GM21515 (cell line): Measurements from ENCODE around the gene POLR2B.
"Not testable (repeated sequence)": the region's sequence is repeated elsewhere in the genome, so short reads cannot be mapped to it uniquely, and the experiment has no call there.

Experiments
- ATAC-seq: cut with Tn5 transposase; IDR thresholded peaks from one replicate; pipeline ENCODE4 v1.9.1; 2021; ENCODE audit not compliant: unreplicated experiment

The POLR2B gene

DNA sequence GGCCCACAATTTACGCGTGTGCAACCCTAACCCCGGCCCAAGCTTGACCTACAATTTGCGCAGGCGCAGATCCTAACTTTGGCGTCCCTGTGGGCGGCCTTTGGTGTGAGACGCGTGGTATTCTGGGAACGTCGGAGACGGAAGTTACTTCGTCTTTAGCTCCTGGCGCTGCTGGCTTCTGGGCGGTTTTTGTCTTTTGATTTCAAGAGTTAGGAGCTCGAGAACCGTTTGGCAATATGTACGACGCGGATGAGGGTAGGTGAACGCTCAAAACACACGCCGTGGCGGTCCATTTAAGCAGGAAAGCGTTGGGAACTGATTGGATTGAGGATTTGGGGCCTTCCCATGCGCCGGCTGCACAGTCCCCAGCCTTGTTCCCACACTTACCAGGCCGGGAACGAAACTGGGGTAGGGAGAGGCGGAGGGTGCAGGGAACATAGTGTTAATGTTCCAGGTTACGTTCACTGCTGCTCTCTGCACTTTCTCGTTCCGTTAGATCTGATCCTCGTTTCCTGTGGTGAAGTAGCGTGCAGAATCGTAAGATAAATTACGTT lies at the start of gene POLR2B:
Gene POLR2B, plus strand, starts transcription at position 147 of the 554 bp plus-strand sequence. Its CDS starts 90 bp downstream, at position 237.
- peak; percentile 58 for ATAC-seq

GRCh38 chr4:56930638-56931037 lies 48.1 kb upstream of the POLR2B start:
- no peak for ATAC-seq

GRCh38 chr4:56931924-56932323 lies 46.8 kb upstream of the POLR2B start:
- no peak for ATAC-seq

DNA sequence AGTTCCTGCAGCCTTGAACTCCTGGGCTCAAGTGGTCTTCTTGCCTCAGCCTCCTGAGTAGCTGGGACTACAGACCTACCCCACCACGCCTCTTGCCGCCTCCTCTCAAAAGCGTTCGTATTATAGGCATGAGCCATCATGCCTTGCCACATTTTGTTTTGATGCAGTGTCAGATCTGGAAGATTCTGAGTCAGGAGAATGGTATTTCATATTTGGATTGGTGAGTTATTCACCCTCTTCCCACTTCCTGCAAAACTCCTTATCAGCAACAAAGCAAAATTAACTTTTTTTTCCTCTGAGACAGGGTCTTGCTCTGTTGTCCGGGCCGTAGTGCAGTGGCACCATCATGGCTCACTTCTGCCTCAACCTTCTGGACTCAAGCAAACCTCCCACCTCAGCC lies 41.4 kb upstream of the POLR2B start:
- no peak for ATAC-seq

GRCh38 chr4:56939826-56940225 lies 38.9 kb upstream of the POLR2B start:
- ATAC-seq: not testable (repeated sequence)

- ATAC-seq: no peak
Measured at GRCh38 chr4:56940403-56940802, 38.3 kb upstream of the POLR2B start.

- no peak for ATAC-seq
Measured at GRCh38 chr4:56940971-56941370, 37.7 kb upstream of the POLR2B start.

GRCh38 chr4:56941403-56941802 lies 37.3 kb upstream of the POLR2B start:
- no peak for ATAC-seq

DNA sequence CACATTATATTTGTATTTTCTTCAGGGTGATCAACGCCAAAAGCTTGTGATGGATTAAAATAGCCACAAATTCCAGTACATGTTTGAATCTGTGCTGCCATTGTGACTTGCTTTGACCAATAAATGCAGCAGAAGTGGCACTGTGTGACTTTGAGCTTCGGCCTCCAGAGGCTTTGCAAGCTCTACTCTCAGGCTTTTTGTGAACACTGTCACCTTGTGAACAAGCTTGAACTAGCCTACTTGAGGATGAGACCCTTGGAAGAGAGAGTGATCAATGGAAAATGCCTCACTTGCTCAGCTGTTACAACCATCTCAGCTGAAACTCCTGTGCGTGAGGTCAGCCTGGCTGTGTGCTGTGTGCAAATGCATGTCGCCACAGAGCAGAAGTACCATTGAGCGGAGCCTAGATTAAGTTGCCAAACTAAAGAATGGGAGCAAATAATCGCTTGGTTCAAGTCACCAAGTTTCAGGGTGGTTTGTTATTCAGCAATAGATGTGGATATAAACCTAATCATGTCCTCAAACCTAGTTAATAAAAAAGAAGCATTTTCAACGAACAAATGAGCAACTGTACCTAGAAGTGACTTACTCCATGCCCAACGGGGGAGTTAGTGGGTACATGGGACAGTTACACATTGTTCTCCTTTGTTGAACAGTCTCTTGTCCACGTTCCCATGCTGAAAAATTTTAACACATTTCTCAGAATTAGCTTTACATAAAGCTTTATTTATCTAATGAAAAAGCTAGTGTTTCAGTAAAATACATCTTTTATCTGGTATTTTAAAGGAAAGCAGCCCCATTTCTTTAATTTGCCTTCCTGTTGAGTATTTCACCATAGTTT lies 24.8 kb upstream of the POLR2B start:
- ATAC-seq: no peak

GRCh38 chr4:56958111-56958517 lies 20.6 kb upstream of the POLR2B start:
- no peak for ATAC-seq

GRCh38 chr4:56959100-56959499 lies 19.6 kb upstream of the POLR2B start:
- ATAC-seq: no peak

- ATAC-seq: no peak
Measured at GRCh38 chr4:56961107-56961500, 17.6 kb upstream of the POLR2B start.

- ATAC-seq: no peak
Measured at GRCh38 chr4:56971383-56971782, 7.3 kb upstream of the POLR2B start.

DNA sequence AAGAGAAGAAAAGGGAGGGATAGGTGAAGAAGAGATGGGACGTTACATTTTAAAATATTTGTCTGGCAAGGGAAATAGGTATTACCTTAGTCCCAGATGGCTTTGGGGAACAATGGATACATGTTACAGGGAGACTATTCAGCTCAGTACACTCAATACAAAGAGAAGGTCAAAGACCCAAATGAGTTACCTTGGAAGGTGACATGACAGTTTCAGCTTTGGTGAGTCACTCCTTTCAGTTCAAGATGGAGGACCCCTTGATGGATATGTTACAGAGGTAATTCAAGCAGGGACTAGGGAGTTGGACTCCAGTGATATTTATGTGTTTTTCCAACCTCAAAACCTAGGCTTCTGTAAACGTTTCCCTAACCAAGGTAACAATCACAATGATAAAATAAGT lies 6.3 kb upstream of the POLR2B start:
- no peak for ATAC-seq

DNA sequence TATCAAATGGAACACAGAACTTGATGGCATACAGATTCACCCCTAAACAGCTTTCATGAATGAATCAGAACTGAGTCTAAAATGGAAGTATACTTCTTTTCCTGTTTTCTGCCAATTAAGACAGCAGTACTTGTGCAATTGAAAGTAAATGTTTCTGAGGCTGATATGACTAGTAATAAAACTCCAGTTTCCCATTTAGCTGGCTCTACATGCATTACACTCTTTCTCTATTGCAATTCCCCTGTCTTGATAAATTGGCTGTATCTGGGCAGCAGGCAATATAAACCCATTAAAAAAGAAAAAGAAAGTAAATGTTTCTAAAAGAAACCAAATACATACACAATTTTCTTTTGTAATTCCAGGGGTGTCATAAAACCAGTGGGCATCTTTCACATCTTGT lies 5.9 kb upstream of the POLR2B start:
- ATAC-seq: no peak

DNA sequence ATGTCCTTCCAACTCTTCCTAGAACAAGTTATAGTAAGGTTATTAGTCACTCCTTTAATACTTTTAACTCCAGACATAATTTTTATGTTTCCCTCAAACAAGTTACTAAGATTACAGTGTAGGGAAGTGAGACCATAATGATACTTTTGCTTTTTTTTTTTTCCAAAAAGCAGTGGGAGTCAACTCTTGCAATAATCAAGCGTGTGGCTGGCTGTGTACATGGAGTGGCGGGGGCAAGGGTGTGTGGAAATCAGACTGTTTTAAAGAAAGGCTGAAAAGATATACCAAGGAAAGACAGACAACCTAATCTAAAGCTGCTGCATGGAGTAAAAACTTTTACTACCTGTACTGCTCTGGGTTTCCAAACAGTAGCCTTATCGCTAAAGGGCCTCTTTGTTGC lies 5.4 kb upstream of the POLR2B start:
- no peak for ATAC-seq

- ATAC-seq: no peak
Measured at GRCh38 chr4:56976283-56976836, 2.3 kb upstream of the POLR2B start.

DNA sequence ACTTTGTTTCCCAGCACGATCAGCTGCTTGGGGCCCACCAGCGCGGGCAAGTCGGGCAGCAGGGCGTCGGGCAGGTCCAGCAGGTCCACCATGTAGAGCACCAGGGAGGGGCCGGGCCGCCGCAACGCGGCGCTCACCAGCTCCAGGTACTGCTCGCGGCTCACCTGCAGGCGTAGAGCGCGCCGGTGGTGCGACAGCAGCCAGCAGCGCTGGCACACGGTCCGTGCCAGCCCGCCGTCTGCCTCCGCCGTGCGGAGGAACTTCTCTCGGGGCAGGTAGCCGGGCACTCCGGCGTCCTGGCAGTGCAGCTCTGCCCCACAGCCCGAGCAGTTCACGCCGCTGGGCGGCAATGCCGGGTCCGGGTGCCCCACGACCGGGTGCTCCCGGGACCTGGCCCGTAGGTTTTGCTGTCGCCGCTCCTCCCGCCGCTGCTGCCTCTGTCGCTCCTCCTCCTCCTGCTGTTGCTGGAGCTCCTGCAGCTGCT lies 1.8 kb upstream of the POLR2B start:
- peak; percentile 30 for ATAC-seq

DNA sequence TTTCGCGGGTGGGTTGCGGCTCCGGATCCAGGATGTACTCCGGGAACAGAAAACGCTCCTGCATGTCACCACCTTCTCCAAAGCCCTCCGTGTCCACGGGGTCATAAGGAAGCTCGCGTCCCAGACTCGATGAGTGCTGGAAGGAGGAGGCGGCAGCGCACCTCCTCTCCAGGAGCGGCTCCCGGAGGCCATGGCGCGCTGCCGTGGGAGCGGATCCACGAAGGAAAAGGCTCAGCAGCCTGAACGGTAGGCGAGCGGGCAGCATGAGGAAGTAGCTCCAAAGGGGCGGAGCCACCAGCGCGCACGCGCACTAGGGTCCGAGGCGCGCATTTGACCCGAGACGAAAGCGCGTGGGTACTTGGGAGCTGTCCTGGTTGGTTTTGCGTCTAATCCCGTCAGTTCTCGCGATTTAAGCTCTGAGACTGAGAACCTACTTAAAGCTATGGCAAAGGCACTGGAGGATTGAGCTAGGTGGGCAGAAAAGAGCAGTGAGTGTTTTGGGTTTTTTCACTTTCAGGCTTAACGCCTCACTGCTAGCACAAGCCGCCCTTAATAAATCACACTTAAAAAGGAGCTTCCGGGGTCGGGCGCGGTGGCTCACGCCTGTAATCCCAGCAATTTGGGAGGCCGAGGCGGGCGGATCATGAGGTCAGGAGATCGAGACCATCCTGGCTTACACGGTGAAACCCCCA lies 1.2 kb upstream of the POLR2B start, which contains the start of gene NOA1:
Gene NOA1, minus strand, starts transcription at position 286 of the 692 bp plus-strand sequence. Its CDS starts 21 bp downstream, at position 265.
- peak; percentile 81 for ATAC-seq

- no peak for ATAC-seq
Measured at GRCh38 chr4:56979421-56980072, 851 bp downstream of the POLR2B start.

DNA sequence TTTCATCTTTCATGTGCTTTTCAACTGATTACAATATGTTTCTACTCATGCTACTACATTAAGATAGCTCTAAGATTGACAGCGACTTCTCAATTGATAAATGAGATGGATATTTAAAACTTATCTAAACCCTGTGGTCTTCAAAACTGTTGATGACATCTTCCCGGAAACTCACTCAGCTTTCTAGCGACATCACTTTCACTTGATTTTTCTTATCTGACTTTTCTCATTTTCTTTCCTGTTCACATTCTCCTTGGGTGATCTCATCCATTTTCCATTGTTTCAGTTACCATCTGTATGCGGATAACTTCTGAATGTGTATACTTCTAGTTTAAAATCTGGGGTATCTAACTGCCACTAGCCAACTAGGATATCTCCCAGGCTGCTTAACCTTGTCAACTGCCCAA lies 3.1 kb downstream of the POLR2B start:
- ATAC-seq: no peak
